ENCODE results near the gene PUM1.

Gene PUM1

GRCh38 chr1:31020007-31020790 lies 45.3 kb downstream of the PUM1 start:
- no peak for DNase-seq

GRCh38 chr1:31019401-31019800 lies 46.1 kb downstream of the PUM1 start:
- DNase-seq = peak; percentile 18

DNA sequence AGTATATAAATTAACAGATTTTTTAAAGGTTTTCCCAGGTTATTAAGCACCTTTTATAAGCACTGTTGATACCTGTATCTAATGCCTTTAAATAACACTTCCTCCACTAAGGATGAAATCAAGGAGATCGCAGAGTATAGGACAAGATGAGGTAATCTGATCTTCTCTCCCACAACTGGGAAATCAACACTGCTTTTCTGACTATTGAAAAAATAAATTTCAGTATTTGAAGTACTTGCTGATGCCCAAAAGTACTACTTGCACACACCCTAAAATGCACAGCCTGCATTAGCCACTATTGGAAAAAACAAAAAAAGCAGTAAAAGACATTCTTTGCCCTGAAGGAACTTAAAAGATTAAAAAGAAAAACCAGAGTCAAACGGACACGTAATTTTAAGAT lies 48.6 kb downstream of the PUM1 start:
- DNase-seq = no peak

- DNase-seq = no peak
Measured at GRCh38 chr1:31013187-31013864, 52.2 kb downstream of the PUM1 start.

DNA sequence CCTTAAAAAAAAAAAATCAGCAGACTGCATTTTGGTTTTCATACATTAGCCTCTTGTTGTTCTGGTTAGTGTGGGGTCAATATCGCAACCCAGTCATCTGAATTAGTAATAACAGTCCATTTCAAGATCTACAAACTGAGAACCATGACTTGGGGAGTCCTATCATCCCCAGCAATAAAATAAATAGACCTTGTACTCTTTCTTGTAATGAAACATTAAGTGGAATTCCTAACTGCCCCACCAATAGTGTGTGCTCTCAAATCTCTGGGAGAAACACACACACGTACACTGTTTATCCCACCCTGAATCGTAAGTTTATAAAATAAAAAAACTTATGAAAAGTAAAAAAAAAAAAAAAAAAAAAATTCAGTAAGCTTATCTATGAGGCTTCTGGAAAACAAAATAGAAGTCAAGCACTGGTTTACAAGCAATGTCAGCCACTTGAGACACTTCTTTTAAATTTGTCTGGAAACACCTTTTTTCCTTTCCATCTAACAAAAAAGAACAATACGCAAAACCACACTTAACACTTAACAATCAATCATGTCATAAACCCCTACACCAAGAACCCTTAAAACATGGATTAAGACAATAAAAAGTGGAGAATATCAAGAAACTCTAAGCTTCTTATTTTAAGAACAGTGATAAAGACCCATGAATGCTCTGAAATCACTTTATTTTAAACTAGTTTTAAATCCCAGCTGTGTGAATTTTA lies 53.1 kb downstream of the PUM1 start:
- DNase-seq = no peak

GRCh38 chr1:31011719-31012118 lies 53.8 kb downstream of the PUM1 start:
- DNase-seq = no peak

GRCh38 chr1:31010086-31010989 lies 55.2 kb downstream of the PUM1 start:
- no peak for DNase-seq

DNA sequence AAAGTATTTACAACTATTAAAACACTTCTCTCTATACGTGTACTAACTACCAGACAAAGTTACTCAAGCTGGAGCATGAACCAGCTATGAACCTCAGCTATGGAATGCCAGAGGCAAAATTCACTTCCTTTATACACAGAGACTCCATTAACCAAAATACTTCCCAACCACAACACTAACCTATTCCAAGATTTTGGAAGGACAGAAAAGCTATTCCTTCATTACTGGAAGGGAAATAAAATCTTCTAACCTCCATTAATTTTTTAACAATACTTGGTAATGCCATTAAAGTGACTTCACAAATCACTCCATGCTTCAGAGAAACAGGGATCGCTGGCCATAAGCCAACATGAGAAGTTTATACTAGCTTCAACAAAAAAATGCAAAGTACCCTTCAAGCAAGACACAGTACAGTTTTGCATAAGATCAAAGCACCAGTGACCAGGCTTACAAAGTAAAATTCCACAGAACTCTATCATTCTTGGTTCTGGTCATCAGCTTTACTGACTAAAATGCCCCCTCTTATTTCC lies 58.0 kb downstream of the PUM1 start:
- DNase-seq = no peak

DNA sequence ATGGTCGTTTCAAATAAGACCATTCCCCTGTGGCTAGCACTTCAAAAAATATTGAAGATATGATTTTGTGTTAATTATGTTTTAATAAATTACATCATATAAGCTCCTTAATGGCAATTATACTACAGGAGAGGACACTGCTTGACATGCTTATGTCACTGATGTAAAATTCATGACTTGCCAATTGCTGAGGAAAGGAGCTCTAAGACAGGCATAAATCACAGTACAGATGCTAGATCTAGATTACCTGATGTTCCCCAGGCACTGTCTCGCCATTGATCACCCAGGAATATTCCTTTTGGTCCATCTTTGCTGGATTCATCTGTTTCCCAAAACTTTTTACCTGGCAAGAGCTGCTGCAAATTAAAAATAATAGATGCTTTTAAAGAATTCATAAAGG lies 58.8 kb downstream of the PUM1 start:
- DNase-seq = no peak

DNA sequence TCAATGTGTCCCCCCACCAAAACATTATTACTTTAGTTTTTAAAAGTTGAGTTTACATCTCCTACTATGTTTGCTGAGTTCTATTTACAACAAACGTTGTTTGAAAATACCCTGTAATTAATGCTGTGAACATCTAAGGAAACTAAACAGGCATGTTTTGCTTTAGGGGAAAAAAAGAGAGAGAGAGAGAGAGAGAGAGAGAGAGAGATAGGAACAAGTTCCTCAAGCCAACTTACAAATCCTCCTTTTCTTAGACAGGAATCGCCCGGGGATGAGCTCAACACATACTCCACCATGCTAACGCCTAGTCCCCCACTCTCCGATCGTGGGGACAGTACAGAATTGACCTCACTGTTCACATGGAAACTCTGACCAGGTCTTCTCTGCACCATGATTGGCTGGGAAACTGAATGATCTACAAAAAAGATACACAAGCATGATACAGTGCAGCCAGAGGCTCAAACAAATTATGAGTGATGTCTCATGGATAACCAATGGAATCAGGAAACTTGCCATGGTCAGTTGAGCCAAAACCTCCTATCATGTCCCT lies 59.8 kb downstream of the PUM1 start:
- no peak for DNase-seq

GRCh38 chr1:31005198-31005597 lies 60.3 kb downstream of the PUM1 start:
- no peak for DNase-seq

DNA sequence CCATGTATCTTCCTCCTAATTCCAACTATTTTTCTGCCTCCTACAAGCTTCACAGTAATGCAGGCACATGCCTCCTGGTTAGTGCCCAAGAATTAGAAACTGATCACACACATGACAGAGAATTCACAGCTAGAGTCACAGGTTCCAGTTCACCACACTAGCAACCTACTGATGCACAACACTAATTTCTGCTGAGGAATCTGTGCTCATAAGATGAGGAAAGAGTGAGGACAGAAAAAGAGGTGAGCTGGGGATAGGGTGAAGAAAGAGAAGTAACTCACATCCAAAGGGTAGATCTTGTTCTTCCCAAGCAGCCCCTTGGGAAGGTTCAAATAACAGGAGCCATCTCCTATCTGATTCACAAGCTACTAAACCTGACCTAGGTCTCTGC lies 61.3 kb downstream of the PUM1 start:
- no peak for DNase-seq

GRCh38 chr1:31003613-31004230 lies 61.8 kb downstream of the PUM1 start:
- DNase-seq = no peak

DNA sequence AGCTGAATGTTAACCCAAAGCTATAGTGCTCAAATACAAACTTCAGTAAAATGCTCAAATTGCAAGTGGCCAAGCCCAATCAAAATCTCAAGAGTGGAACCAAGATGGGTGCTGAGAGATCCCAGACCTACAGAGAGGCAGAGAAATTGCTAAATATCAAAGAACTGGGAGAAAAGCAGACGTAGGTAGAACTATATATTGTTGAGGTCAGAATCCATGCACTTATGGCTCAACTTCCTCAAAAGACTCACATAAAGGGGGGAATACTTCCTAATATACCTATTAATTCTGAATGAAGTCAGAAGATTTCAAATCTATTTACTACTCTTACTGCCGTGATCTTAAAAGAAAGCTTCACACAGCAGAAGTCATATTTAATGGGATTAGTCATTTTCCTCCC lies 65.2 kb downstream of the PUM1 start:
- DNase-seq = no peak

DNA sequence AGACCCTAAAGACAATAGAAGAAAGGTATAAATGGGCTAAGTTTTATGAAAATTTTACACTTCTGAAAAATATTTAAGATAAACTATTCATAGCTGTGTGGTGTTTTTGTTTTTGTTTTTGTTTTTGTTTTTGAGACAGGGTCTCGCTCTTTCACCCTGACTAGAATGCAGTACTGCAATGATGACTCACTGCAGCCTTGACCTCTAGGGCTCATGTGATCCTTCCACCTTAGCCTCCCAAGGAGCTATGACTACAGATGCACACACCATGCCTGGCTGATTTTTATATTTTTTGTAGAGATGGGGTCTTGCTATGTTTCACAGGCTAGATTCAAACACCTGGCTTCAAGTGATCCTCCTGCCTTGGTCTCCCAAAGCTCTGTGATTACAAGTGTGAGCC lies 66.6 kb downstream of the PUM1 start:
- no peak for DNase-seq

DNA sequence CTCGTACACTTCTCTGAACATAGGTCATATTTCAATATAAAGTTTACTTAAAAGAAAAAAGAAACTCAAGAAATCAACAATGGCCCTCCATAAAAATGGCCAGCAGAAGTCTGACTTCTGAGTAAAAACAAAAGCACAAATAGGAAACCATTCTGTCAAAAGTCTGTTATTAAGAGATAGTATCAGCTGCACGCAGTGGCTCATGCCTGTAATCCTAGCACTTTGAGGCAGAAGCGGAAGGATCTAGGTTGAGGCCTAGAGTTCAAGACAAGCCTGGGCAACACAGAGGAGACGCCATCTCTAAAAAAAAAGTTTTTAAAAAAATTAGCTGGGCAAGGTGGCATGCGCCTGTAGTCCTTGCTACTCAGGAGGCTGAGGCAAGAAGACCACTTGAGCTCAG lies 67.3 kb downstream of the PUM1 start:
- DNase-seq = no peak

GRCh38 chr1:30997463-30998057 lies 68.0 kb downstream of the PUM1 start:
- DNase-seq = no peak

DNA sequence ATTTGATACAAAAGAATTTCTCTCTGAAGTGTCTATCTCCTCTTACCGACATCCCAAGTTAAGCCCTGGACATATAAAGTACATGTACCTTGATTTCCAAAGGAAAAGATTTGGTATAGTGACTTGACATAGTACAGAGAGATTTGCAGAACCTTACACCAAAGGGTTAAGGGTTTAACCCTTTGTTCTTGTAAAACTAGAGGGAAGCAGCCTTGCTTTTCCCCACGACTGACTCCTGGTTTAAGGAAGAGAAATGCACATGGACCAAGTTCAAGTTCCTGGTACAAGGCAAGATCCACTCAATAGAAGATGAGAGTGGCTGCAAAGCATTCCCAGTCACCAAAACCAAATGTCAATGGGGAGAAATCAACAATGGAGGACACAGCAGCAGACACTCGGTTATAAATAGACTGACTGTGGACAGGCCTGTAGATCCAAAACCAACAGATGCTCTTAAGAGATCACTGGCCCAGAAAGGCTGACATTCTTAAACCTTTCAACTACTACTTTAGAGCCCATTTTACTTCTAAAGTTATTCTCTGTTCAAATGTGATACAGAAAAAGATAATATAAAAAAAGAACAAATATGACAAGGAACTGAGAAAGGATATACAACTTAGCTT lies 69.4 kb downstream of the PUM1 start:
- no peak for DNase-seq

DNA sequence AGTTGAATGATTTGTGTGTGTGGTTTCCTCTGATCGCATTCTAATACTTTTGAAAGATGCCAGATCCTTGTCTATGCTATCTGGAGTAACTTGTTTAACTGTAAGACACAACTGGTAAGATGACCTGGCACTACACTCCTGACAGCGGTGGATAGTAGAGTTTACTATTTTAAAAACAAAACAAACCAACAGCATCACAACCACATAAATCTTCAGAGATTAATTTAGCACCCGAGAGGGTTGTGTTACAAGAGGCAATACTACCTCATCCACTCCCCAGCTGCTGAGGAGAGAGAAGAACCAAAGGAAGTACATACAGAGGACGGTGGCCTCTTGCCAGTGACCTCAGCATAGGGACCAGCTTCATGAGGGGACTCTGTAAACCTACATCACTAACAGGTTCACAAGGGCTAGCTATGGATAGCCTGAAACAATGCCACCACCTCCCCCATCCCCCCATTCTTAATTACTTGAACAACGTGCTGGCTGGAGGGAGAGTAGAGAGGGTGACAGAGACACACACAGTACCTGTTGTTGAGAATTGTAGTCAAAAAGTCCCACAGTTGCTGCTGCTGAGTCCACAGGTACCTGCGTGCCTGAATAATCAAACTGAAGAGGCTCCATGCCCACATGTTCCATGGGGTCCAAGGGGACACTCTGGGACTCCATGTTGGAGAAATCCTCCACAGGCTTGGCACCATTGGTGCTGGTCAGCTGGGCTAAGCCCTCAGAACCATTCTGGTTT lies 73.5 kb downstream of the PUM1 start:
- no peak for DNase-seq

DNA sequence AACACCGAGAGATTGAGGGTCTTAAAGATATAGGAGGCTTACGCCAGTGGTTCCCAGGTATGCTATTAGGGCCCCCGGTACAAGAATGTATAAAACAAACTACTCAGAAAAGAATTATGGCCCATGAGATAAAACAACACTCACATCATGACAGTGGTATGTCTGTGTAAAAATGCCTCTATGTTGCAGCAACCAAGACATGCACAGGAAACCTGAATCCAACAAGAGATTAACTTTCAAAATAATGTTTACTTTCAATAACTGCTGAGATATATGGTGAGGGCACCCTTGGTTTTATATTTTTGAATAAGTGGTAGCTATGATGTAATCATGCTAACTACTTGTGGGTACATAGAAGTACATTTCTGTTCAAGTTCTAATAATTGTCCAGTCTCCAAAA lies 74.9 kb downstream of the PUM1 start:
- DNase-seq = no peak

All from CD4-positive, alpha-beta T cell treated with Interleukin-17A for 1 hour (primary cell).